Measurements from ENCODE around the gene C11orf91. TPM values are rescaled to one million over a fixed set of nuclear protein-coding genes. Genes with fewer than 3 reads are reported as not detected.
"Not testable (repeated sequence)": the region's sequence is repeated elsewhere in the genome, so short reads cannot be mapped to it uniquely, and the experiment has no call there.

C11orf91 gene
- total RNA-seq: not detected

GRCh38 chr11:33700502-33701271, at the start of gene C11orf91:
C11orf91 (minus strand) TSS chr11:33700826; CDS start chr11:33700740, 86 bp downstream.
- POLR2A ChIA-PET: interaction anchor here (0.6 to 0.8 kb wide), 2 partner anchors 42 to 1217 kb away, joined by 3 read pairs; no protein-coding TSS in a partner anchor
- CTCF ChIA-PET: interaction anchor here (1.1 kb wide), 1 partner anchor 15 kb away, joined by 4 read pairs; no protein-coding TSS in a partner anchor

DNA sequence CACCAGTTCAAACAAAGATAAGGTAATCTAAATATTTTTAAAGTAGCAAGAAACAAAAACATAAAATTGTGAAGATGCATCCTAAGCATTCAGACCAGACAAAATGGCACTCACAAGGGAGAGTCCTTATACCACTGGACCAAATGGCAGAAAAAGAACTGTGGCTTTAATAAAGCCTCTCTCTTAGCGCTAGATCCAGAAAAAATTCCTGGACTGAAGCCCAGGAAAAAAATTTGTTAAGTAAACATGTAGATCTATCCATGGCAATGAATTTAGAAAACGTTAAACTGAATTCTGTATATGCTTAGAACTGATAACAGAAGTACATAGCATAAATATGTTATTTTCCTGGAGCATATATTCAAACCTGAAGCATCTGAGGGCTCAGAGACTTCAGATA, 47.4 kb upstream of the C11orf91 start:
- CTCF ChIA-PET: no interaction called here
- POLR2A ChIA-PET: no interaction called here

- ChIA-PET POLR2A (interaction anchor here (0.7 kb wide), 1 partner anchor 42 kb away, joined by 3 read pairs; no protein-coding TSS in a partner anchor), CTCF (interaction anchor here (0.7 to 1.6 kb wide), 6 partner anchors 10 to 36 kb away, joined by 3 to 11 read pairs (median 4); no protein-coding TSS in a partner anchor)
Observed at GRCh38 chr11:33743291-33743690, 42.7 kb upstream of the C11orf91 start.

DNA sequence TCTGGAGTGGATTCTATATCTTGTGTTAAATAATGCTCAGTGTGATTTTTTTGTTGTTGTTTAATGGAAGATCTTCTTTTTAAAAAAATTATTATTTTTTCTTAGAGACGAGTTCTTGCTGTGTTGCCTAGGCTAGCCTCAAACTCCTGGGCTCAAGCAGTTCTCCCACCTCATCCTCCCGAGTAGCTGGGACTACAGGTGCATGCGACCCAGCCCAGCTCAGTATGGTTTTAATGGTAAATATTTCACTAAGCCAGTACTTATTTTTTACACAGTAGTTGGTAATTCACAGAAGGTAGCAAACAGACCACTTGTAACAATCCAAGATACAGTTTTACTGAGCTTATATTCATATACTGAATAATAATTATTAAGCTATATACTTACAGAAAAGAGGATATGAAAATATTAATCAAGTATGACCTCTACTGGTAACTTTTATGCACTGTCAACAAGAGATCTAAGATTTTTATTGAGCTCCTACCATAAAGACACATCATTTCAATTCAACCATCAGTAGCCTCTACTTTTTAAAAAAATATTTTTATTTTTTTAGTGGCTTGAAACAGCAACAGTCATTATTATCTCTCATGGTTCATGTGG, 41.7 kb upstream of the C11orf91 start:
- CTCF ChIA-PET: interaction anchor here (0.6 to 1.6 kb wide), 9 partner anchors 11 to 381 kb away, joined by 3 to 11 read pairs (median 4); no protein-coding TSS in a partner anchor

GRCh38 chr11:33741806-33742205, 41.2 kb upstream of the C11orf91 start:
- ChIA-PET POLR2A (no interaction called here), CTCF (interaction anchor here (0.6 to 1.6 kb wide), 7 partner anchors 10 to 319 kb away, joined by 3 to 11 read pairs (median 4); no protein-coding TSS in a partner anchor)

More for the DNA sequence above, 41.7 kb upstream of the C11orf91 start:
- POLR2A ChIA-PET: interaction anchor here (0.7 kb wide), 1 partner anchor 41 kb away, joined by 3 read pairs; no protein-coding TSS in a partner anchor

DNA sequence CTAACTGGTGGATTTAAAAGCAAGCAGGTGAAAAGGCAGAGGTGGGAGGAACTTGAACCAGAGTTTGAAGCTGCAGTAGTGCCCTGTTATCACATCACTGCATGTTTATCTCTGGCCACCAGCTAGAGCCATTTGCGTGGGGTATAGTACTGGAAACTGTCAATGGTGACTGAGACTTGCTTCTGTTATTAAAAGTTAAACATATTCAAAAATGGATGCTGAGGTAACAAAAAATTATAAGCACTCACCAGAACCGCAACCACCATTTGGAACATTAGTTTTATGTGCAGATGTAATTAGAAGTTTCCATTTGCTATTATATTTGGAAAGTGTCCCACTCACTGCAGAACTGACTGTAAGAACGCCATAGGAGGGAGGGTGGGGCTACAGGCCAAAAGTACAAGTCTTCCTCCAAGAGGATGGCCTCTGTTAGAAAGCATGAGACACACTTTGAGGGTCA, 36.8 kb upstream of the C11orf91 start:
- CTCF ChIA-PET: interaction anchor here (0.7 to 1.4 kb wide), 4 partner anchors 13 to 392 kb away, joined by 3 to 4 read pairs (median 3); no protein-coding TSS in a partner anchor
- POLR2A ChIA-PET: interaction anchor here (0.6 to 0.7 kb wide), 2 partner anchors 95 to 329 kb away, joined by 3 to 4 read pairs; no protein-coding TSS in a partner anchor

GRCh38 chr11:33736148-33736812, 35.7 kb upstream of the C11orf91 start, which contains the start of gene CD59:
CD59 (minus strand) TSS chr11:33736423; CDS start chr11:33722445, 13,978 bp downstream.
- POLR2A ChIA-PET: interaction anchor here (0.7 to 0.8 kb wide), 5 partner anchors 13 to 1238 kb away, joined by 3 to 5 read pairs (median 3); partner anchors contain the start of gene CSTF3
- CTCF ChIA-PET: interaction anchor here (0.9 to 1.1 kb wide), 3 partner anchors 12 to 177 kb away, joined by 3 to 5 read pairs (median 4); no protein-coding TSS in a partner anchor

DNA sequence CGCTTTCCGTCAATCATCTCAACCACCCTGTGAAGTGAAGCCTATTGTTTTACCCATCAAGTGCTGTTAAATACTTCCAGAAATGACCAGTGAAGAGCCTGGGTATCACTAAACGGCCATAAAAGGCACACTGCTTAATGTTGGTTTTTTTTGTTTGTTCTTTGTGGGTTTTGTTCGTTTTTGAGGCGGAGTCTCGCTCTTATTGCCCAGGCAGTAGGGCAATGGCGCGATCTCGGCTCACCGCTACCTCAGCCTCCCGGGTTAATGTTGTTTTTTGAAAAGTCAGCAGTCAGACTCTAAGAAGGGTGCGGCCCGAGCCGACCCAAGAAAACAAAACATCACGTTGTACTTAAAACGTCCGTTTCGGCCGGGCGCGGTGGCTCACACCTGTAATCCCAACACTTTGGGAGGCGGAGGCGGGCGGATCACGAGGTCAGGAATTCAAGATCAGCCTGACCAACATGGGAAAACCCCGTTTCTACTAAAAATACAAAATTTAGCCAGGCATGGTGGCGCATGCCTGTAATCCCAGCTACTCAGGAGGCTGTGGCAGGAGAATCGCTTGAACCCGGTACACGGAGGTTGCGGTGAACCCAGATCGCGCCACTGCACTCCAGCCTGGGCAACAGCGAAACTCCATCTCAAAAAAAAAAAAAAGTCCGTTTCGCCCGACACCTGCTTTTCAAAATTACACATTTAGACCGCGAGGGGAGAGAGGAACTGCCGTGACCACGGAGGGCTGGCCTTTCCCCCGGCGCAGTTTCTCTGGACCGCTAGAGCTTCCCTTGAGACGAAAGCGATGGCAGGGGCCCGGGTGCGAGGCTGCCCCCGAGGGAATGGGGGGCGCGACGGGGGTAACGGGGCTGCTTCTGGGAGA, 34.9 kb upstream of the C11orf91 start:
- ChIA-PET CTCF (interaction anchor here (1.0 to 1.2 kb wide), 2 partner anchors 73 to 93 kb away, joined by 3 to 5 read pairs; no protein-coding TSS in a partner anchor), POLR2A (no interaction called here)

DNA sequence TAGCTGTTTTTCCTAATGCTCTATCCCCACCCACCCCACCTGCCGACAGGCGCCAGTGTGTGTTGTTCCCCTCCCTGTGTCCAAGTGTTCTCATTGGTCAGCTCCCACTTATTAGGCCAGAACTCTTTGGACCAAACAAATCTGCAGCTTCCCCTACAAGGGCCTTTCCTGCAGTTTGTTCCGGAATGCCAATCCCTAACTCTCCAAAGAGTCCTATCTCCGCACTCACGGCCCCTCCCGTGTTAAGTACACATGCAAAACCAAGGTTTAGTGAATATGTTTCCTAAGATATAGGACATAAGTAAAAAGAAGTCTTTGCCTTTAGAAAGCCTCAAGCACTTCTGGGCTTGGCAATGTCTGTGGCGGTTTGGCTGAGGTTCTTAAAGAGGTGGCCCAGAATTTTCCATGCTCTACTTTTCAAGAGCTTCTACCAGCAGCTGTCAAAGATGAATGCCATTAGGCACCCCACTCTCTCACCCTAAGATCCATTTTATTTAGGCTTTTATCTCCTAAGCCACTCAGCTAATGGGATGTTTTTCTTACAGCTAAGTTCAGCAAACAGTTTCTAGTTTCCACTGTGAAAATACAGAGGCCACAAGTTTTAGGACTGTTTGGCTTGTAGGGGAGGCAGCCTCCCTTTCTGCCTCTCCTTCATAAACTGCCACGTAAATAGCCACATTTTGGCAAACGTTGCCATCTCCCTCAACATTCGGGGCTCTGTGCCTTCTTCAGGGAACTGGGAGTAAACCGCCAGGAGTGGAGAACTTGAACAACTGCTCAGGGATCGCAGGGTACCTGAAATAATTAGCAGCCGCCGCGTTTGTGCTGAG, 34.0 kb upstream of the C11orf91 start:
- ChIA-PET POLR2A (no interaction called here), CTCF (interaction anchor here (0.9 to 1.2 kb wide), 3 partner anchors 19 to 254 kb away, joined by 3 read pairs; no protein-coding TSS in a partner anchor)

- POLR2A ChIA-PET: no interaction called here
- CTCF ChIA-PET: interaction anchor here (0.9 to 1.1 kb wide), 2 partner anchors 18 to 255 kb away, joined by 3 read pairs; no protein-coding TSS in a partner anchor
Observed at GRCh38 chr11:33733980-33734379, 33.4 kb upstream of the C11orf91 start.

GRCh38 chr11:33731723-33732531, 31.3 kb upstream of the C11orf91 start:
- CTCF ChIA-PET: interaction anchor here (1.0 kb wide), 2 partner anchors 10 to 11 kb away, joined by 3 to 4 read pairs; no protein-coding TSS in a partner anchor
- POLR2A ChIA-PET: interaction anchor here (0.8 kb wide), 1 partner anchor 9 kb away, joined by 3 read pairs; no protein-coding TSS in a partner anchor

DNA sequence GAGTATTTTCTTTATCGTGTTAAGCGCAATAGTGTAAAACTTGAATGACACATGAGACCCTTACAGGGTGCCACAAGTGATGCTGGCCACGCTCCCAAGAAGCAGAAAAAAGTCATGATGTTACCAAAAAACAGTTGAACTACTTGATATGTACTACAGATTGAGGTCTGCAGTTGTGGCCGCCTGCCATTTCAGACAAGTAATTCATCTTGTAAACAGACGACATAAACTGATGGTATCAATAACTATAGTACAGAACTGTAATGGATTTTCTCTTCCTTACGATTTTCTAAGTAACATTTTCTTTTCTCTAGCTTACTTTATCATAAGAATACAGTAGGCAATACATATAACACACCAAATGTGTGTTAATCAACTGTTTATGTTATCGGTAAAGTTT, 30.1 kb upstream of the C11orf91 start:
- CTCF ChIA-PET: no interaction called here
- POLR2A ChIA-PET: no interaction called here

GRCh38 chr11:33729072-33729664, 28.5 kb upstream of the C11orf91 start:
- POLR2A ChIA-PET, CTCF ChIA-PET: not testable (repeated sequence)

- CTCF ChIA-PET, POLR2A ChIA-PET: not testable (repeated sequence)
Observed at GRCh38 chr11:33727539-33727938, 26.9 kb upstream of the C11orf91 start.

GRCh38 chr11:33725496-33725895, 24.9 kb upstream of the C11orf91 start:
- ChIA-PET CTCF (no interaction called here), POLR2A (no interaction called here)

GRCh38 chr11:33724644-33725035, 24.0 kb upstream of the C11orf91 start:
- POLR2A ChIA-PET: no interaction called here
- CTCF ChIA-PET: interaction anchor here (1.5 kb wide), 1 partner anchor 12 kb away, joined by 4 read pairs; the partner anchor contains the start of gene CD59
